ENCODE measurements around the gene EXOC6B. TPM values are rescaled to one million over a fixed set of nuclear protein-coding genes. Genes with fewer than 3 reads are reported as not detected.
A peak's percentile ranks its signal among the peaks of the same experiment; 100 is the strongest.

Gene EXOC6B
- total RNA-seq, 2 donors from 2014 or later, result 11.7 to 12.9 TPM

DNA sequence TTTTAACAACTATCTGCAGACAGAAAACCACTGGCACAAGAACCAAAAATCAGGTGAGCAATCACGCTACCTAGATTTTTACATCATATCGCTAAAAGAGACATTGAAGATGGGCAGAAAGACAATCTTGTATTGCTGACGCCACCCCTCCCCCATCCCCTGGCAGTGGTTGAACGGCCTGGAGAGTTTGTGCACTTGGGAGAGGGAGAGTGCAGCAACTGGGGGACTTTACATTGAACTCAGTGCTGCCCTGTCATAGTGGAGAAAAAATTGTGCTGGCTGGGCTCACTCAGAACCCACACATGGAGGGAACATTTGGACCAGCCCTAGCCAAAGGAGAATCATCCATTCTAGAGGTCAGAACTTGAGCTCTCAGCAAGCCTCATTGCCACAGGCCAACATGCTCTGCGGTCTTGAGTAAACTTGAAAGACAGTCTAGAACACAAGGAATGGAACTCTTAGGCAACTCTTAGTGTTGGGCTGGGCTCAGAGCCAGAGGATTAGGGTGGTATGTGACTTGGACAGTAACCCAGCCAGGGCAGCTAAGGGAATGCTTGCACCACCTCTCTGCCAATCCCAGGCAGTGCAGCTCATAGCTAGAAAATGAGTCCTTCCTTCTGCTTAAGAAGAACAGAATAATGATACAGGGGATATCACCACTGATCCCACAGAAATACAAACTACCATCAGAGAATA lies 458.2 kb downstream of the EXOC6B start:
- TF ChIP-seq, protein P1, sequence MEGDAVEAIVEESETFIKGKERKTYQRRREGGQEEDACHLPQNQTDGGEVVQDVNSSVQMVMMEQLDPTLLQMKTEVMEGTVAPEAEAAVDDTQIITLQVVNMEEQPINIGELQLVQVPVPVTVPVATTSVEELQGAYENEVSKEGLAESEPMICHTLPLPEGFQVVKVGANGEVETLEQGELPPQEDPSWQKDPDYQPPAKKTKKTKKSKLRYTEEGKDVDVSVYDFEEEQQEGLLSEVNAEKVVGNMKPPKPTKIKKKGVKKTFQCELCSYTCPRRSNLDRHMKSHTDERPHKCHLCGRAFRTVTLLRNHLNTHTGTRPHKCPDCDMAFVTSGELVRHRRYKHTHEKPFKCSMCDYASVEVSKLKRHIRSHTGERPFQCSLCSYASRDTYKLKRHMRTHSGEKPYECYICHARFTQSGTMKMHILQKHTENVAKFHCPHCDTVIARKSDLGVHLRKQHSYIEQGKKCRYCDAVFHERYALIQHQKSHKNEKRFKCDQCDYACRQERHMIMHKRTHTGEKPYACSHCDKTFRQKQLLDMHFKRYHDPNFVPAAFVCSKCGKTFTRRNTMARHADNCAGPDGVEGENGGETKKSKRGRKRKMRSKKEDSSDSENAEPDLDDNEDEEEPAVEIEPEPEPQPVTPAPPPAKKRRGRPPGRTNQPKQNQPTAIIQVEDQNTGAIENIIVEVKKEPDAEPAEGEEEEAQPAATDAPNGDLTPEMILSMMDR (IDR thresholded peaks at IDR 0.05), result peak in 3 of 7 experiments; percentile 24 to 27 (median 26)
- no peak for TF ChIP-seq POLR2A (IDR thresholded peaks at IDR 0.05)
- no peak overlapping the region for H3K4me3 ChIP-seq
- no peaks in the 10 kb centered on the region for H3K27me3 ChIP-seq
- no peaks in the 10 kb centered on the region for H3K36me3 ChIP-seq (replicated peaks in 1 of 2; ENCODE audit: insufficient read depth in 1 of 2, low read depth in 2 of 2)
- H3K27ac ChIP-seq, result no peak overlapping the region
- intact Hi-C loops (cut with DNase I), result no loop called here
- H3K4me1 ChIP-seq, result no peaks in the 10 kb centered on the region
- ATAC-seq, result no peak
- peak; percentile 52 to 66 (median 56) for DNase-seq
- WGBS, 2 donors, result 81 to 85% methylated on average over 5 of the region's 5 CpGs
- H3K9me3 ChIP-seq, result no peaks in the 10 kb centered on the region

DNA sequence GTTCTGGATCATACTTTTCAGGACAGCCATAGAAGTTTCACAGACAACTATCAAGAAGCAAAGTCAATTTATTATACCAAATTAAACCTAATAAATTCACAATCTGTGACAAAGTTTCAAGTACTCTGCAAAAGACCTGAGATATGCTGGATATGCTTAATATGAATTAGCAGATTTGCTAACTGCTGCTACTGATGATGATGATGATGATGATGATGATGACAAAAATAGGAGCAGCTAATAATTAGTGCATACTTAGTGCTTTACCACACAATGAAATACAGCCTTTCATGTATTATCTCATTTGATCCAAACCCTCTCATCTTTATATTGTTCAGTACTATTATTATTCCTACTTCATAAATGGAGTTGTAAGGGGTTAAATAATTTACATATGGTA lies 462.4 kb downstream of the EXOC6B start:
- Histone ChIP-seq H3K4me1 (no peaks in the 10 kb centered on the region), H3K4me3 (no peak overlapping the region), H3K27me3 (no peaks in the 10 kb centered on the region), H3K27ac (no peak overlapping the region), H3K9me3 (no peaks in the 10 kb centered on the region), H3K36me3 (replicated peaks in 1 of 2; ENCODE audit: insufficient read depth in 1 of 2, low read depth in 2 of 2) (no peaks in the 10 kb centered on the region)
- TF ChIP-seq POLR2A (IDR thresholded peaks at IDR 0.05), result no peak
- TF ChIP-seq, protein P1 (IDR thresholded peaks at IDR 0.05), result no peak
- DNase-seq, result no peak
- intact Hi-C loops (cut with DNase I), result no loop called here
- ATAC-seq, result no peak

DNA sequence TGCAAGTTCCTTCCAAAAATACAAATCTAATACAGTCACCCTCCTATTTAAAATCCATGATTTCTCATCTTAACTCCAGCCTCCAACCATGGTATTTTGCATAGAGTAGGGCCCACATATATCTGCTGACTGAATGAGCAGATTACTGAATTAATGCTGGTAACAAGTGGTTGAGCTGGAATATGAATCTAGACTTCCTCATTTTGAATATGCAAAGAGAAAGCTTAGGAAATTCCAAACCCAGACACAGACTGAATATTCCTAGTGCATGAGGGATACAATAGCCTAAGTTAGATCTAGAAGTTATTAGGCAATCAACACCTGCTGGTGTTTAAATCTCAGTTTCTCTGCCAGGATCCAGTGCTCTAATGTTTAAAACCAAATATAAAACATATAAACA lies 463.1 kb downstream of the EXOC6B start:
- no peak overlapping the region for H3K27ac ChIP-seq
- DNase-seq (no peak), ATAC-seq (no peak)
- no peaks in the 10 kb centered on the region for H3K4me1 ChIP-seq
- no peak overlapping the region for H3K4me3 ChIP-seq
- no peaks in the 10 kb centered on the region for H3K36me3 ChIP-seq (replicated peaks in 1 of 2; ENCODE audit: insufficient read depth in 1 of 2, low read depth in 2 of 2)
- TF ChIP-seq, protein P1 (IDR thresholded peaks at IDR 0.05), result no peak
- no peak for TF ChIP-seq POLR2A (IDR thresholded peaks at IDR 0.05)
- intact Hi-C loops (cut with DNase I), result no loop called here
- no peaks in the 10 kb centered on the region for H3K9me3 ChIP-seq
- H3K27me3 ChIP-seq, result no peaks in the 10 kb centered on the region

DNA sequence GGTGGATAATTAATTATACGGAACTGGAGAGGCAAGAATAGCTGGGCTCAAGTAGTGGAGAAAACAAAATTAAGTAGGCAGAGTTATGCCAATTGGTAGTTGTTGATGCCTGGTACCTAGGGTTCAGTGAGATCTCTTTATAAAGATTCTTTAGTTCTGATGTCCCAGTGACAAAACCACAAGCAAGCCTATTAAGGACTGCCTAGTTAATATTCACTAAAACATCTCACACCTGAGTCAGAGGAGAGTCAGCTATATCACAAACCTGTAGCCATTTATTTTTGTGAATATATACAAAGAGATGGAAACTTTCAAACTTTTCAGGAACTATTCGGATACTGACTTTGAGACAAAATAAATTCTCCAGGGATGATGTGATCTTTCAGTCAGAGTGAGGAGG lies 464.3 kb downstream of the EXOC6B start:
- Histone ChIP-seq H3K4me3 (no peak overlapping the region), H3K27me3 (no peaks in the 10 kb centered on the region), H3K4me1 (no peaks in the 10 kb centered on the region), H3K27ac (no peak overlapping the region), H3K9me3 (no peaks in the 10 kb centered on the region), H3K36me3 (replicated peaks in 1 of 2; ENCODE audit: insufficient read depth in 1 of 2, low read depth in 2 of 2) (no peaks in the 10 kb centered on the region)
- ATAC-seq (no peak), DNase-seq (no peak)
- WGBS, 2 donors, result 39 to 90% methylated on average over 2 of the region's 2 CpGs
- intact Hi-C loops (cut with DNase I), result no loop called here
- no peak for TF ChIP-seq POLR2A (IDR thresholded peaks at IDR 0.05)
- TF ChIP-seq, protein P1 (IDR thresholded peaks at IDR 0.05), result no peak

DNA sequence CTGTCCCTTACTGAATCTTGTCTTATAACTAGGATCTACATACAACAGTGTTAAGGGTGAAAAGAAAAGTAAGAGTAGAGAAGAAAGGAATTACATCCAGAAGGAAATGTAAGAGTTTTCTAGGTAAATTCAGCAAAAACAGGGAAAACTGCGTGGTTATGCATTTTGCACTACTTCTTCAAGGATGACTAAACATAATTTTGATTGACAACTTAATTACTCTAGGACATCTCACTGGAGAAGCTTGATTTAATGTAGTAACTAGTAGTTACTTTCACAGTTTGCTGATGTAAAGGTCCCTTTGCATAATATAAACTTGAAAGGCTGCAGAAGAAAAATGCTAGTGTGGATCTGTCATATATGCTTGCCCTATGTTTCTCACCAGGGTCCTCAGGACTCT lies 464.8 kb downstream of the EXOC6B start:
- TF ChIP-seq POLR2A (IDR thresholded peaks at IDR 0.05), result no peak
- TF ChIP-seq, protein P1 (IDR thresholded peaks at IDR 0.05), result no peak
- Histone ChIP-seq H3K4me1 (no peaks in the 10 kb centered on the region), H3K27ac (no peak overlapping the region), H3K9me3 (no peaks in the 10 kb centered on the region), H3K27me3 (no peaks in the 10 kb centered on the region), H3K4me3 (no peak overlapping the region), H3K36me3 (replicated peaks in 1 of 2; ENCODE audit: insufficient read depth in 1 of 2, low read depth in 2 of 2) (no peaks in the 10 kb centered on the region)
- no peak for ATAC-seq
- 93 to 98% methylated on average over 1 of the region's 1 CpG for WGBS, 2 donors
- intact Hi-C loops (cut with DNase I), result no loop called here
- DNase-seq, result no peak

Measured in body of pancreas (tissue), 4 donors.